Nucleus accumbens (tissue), 56 donors: Measurements from ENCODE around the gene DYRK3.

Experiments used
- DNase-seq, 56 donors: peaks; one replicate each; lab custom pipeline; 2025; lab: John Stamatoyannopoulos, UW

DYRK3 gene

GRCh38 chr1:206696812-206697585 is 61.7 kb downstream of the DYRK3 start:
- DNase-seq = no peak

GRCh38 chr1:206698011-206698410 is 62.7 kb downstream of the DYRK3 start:
- DNase-seq = no peak
